Fibroblast of the conjunctiva (primary cell): ENCODE results near the gene RTP5.
A peak's percentile ranks its signal among the peaks of the same experiment; 100 is the strongest.

Experiments
- DNase-seq: peaks from one replicate; pipeline ENCODE4 v3.0.0-alpha.2; 2010; ENCODE audit warnings: low read depth

The RTP5 gene

GRCh38 chr2:241887806-241888522, 18.4 kb downstream of the RTP5 start:
- DNase-seq: no peak

DNA sequence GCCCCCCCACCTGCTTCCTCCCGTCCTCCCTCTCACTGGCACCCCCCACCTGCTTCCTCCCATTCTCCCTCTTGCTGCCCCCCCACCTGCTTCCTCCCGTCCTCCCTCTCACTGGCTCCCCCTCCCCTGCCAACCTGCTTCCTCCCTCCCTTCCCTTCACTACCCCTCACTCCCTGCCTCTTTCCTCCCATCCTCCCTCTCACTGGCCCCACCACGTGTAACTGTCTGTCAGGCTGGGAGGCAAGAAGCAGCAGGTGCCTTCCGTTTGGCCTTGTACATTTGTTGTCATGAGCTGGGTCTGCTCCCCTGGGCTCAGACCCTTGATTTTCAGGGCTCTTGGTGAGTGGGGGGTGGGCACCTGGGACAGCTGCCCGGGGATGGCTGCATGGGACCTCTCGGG, 19.1 kb downstream of the RTP5 start:
- DNase-seq: no peak

GRCh38 chr2:241890524-241891235, 21.2 kb downstream of the RTP5 start:
- no peak for DNase-seq

DNA sequence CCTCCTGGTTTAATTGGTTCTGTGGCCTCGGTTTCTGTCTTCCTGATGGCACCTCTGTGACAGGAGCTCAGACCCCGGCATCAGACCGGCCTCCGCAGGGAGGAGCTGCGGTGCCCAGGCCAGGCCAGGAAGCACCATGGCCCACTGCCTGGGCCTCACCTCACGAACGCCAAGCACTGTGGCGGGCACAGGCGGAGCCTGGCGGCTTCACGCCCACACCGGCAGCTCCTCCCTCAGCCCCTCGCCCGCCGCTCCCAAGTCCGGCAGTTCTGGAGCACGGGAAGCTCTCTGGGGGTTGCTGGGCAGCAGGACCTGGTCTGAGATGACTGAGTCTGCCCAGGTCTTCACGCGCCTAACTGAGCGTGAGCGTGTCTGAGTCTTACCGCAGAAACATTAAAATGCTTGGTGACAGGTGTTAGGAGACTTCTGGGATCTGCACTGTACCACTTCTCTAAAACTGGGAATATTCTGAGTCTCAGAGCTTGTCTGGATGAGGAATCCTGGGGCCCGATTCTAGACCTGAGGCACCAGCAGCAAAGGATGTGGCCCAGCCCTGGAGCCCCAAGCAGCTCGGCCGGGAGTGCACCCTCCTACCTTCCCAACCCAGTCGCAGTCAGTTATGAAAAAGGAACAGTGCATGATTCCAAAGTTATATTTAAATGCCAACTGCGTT, 21.9 kb downstream of the RTP5 start:
- no peak for DNase-seq

- no peak for DNase-seq
Measured at GRCh38 chr2:241891988-241892298, 22.4 kb downstream of the RTP5 start.

DNA sequence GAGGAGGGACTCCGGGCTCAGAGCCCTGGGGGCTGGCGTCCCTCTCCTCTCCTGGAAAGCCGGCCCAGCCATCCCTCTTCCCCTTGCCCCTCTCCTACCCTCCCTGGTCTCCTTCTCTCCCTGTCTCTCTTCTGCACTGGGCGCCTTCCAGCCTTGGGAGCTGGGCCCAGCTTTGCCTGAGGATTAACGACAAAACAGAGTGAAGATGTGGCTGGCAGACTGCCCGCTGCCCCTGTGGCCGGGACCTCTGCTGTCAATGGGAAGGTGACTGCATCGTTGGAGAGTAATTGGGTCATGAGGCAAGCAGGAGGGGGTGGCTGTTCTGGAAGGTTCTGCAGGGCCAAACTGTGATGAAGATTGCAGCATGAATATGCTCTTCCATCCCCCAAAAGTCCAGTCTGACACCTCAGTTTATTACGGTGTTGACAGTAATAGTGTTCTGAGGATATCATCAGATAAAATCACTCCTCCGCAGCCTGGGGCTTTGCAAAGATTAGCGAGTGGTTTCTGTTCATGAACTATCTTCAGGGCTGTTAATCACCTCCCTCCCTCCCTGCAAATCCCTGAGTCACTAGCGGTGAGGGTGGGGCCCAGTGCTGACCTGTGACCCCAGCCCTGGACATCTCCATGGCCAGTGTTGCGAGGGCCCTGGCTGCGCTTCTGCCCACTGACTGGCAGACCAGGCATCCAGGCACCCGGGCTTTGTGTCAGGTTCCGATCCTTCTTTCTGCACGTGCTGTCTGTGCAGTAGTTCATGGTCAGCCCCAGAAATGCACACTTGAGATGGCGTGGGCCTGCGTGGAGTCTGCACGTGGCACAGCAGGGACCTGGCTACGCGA, 23.0 kb downstream of the RTP5 start:
- DNase-seq: peak; percentile 17

DNA sequence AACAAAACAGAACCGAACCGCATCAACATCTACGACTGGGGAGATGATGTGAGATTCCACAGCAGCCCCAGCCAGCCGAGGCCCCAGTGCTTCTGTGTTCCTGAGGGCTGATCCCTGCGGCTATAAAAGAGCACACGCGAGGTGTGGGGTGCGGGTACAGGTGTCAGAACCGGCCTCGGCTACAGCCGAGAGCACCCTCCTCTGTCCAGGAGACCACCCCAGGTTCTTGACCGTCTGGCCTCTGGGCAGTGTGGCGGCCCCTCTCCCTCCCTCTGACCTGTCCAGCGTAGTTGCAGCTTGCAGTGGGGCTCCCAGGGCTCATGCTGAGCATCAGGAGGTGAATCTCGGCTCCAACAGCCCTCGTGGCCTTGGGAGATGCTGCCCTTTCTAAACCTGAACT, 23.7 kb downstream of the RTP5 start:
- no peak for DNase-seq

DNA sequence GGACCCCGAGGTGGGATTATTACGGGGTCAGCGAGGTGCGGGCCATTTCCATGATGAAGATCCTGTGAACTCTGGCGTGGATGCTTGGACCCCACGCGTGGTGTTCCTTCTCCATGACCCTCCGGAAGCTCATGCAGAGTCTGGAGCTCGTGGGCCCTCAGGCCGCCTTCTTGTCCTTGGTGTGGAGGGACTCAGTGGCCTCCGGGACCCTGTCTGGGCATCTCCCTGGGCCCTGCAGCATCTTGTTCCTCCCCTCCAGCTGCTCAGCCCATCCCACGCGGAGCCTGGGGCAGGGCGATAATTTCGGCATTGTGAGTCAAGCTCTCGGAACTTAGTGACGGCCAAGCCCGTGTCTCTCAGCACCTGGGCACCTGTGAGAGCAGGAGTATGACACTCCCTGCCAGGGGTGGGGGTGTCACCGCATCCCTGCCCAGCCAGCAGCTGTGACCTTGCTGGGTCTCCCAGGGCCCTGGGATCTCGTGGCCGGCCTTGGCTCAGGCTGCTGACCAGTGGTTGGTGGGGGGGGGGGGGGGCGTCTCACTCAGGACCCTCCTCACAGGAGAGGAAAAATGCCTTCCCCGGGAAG, 24.6 kb downstream of the RTP5 start:
- DNase-seq: no peak

- no peak for DNase-seq
Measured at GRCh38 chr2:241894681-241895426, 25.3 kb downstream of the RTP5 start.

GRCh38 chr2:241895427-241895711, 25.8 kb downstream of the RTP5 start:
- no peak for DNase-seq

- no peak for DNase-seq
Measured at GRCh38 chr2:241895712-241896641, 26.4 kb downstream of the RTP5 start.

DNA sequence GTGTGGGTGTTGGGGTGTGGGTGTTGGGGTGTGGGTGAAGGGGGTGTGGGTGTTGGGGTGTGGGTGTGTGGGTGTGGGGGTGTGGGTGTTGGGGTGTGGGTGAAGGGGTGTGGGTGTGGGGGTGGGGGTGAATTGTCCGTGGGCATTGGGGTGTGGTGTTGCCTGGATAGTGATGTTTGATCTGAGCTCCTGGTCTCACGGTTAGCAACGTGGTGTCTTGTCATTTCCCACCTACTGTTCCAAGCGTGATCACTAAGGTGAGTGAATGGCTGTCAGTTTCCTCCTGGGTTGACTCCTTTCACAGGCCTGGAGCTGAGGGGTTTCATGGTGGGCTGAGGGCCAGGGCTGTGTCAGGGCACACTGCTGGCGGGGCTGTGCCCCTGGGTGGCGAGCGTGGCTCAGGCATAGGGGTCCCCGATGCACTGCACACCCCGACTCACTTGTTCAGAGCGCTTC, 27.2 kb downstream of the RTP5 start:
- no peak for DNase-seq

DNA sequence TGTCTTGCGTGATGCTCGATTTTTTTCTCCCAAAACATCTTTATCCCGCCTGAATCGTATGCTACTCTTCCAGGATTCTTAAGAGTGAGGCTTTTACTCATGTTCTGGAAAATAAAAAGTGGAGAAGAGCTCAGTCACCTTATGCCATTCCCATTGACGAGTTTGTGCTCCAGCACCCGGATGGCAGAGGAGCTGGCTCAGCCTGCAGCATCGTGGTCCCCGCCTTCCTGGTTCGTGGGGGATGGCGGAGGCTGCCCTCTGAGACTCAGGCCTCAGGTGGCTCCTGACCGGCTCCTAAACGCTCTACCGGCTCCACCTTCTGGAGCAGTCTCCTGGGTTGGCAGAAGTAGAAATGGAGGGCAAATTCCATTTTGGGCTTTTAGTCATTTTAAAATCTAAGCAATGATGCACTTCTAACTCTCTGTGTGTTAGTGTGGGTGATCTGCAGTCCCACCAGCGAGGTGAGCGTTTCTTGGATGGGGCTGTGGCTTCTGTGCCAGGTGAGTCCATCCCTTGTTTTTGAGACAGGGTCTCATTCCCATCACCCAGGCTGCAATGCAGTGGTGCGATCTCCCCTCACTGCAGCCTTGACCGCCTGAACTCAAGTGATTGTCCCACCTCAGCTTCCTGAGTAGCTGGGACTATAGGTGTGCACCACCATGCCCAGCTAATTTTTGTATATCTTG, 27.8 kb downstream of the RTP5 start:
- DNase-seq: no peak

DNA sequence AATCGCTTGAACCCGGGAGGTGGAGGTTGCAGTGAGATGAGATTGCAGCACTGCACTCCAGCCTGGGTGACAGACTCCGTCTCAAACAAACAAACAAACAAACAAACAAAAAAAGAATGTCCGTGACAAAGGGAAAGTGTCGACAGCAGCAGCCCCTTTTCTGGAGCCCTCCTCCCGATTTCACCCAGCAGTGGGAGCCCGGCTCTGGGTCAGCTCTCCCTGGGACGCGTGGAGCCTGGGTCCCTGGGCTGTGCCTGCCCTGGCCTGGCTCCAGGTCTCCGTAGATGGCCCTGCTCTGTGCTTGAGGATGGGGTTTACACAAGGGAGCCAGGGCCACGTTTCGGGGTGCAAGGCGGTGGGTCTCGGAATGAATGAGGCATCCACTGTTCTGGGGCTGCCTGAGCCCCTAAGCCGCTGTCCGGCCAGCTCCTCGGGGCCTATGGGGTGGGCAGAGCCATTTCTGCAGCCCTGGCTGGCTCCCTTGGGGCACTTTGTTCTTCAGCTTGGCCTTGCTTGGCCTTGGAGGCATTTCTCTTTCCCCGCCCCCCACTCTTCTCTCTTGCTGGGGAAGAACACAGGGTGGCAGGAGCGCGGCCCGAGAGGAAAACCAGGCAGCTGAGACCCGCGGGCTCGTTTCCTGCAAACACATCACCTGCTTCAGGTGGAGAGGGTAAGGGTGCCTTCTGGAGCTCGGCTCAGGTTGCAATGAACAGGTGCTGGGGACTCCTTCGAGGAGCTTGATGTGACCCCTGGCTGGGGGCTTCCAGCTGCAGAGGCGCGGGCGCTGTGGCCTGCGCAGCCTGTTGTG, 29.1 kb downstream of the RTP5 start:
- no peak for DNase-seq

DNA sequence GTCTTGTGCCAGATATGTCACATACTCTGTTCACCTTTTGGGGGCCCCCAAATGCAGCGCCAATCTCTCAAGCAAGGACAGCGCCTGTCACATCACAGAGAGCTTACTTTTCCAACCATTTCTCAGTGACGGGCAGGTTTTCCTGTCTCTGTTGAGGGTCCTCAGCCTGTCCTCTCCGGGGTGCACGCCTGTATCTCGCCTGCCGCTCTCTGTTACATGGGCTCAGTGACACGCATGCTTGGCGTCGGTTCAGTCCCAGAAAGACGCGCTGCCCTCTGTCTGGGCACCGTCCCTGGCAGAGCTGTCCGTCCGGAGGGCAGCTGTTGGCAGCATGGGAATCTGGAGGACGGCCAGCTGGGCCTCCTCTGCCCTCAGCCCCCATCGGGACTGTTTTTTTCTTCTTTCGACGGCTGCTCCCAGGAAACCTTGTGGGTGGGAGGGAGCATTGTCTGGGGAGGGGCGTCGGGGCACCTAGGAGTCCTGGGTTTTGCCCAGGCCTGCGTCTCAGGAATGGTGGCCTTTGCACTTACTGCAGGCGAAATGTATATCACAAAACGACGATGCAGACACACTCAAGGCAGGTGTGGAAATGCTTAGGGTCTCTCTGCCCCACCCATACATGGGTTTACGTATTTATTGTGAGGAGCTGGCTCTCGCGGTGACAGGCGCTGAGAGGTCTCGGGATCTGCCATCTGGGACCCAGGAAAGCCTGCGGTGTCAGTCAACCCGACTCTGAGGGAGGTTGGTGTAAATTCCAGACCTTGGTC, 30.9 kb downstream of the RTP5 start:
- DNase-seq: no peak

DNA sequence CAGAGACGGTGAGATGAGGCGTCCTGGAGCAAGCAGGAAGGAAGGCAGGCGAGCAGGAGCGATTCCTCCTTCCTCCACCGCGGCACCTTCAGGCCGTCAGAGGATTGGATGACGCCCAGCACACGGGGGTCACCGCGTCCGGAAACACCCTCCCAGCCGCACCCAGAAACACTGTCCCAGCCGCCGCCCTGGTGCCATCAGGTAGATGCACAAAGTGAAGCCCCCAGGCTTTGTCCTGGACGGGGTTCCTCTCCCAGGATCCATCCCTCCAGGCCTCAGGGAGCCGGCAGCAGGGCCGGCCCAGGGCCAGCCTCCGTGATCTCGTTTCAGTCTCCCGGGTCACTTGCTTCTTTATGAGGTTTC, 31.5 kb downstream of the RTP5 start:
- no peak for DNase-seq

- no peak for DNase-seq
Measured at GRCh38 chr2:241901500-241902351, 32.2 kb downstream of the RTP5 start.
